HG03457 (cell line): ENCODE data around the gene CALML3.
"Not testable (repeated sequence)": the region's sequence is repeated elsewhere in the genome, so short reads cannot be mapped to it uniquely, and the experiment has no call there.

Source experiments
- ATAC-seq: cut with Tn5 transposase; IDR thresholded peaks from one replicate; pipeline ENCODE4 v1.9.1; 2021; ENCODE audit warnings: moderate number of reproducible peaks; ENCODE audit not compliant: unreplicated experiment

CALML3 gene

DNA sequence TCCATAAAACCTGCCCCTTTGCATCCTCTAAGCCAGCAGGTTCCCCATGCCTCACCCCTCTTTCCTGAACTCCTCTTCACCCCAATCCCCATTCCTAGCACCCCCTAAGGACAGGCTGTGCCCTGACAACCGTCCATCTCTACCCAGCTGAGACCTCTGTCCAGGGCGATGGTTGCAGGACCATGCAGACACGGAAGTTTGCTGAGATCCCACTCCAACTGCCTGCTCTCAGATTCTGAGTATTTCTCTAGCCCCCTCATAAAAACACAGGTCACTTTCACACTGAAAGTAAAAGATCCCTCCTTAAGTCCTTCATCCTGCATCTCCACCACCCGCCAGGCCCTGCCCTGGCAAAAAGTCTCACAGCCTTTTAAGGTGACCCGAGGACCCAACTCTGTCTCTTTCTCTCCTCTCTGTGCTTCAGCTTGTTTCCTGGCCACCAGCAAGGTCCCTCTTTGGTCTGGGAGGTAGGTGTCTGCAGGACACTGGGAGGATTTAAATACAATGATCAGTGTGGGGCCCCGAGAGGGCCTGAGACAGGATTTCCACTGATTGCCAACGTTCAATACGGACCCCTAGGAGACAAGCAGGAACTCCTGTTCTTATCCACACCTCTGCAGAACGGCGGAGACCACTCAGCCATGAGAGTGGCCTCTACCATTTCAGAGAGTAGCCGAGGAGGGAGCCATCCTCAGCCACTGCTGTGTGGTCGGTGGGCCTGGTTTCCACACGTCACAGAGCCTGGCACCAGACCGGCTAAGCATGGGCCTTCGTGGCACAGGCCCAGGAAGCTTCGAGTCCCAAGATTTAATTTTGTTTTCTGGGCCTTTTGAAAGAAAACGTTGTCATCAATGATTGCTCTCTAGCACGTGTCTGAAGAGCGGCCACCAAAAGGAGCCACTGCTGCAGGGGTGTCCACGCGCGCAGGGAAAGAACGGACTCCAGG lies 27.9 kb downstream of the CALML3 start:
- ATAC-seq: no peak

DNA sequence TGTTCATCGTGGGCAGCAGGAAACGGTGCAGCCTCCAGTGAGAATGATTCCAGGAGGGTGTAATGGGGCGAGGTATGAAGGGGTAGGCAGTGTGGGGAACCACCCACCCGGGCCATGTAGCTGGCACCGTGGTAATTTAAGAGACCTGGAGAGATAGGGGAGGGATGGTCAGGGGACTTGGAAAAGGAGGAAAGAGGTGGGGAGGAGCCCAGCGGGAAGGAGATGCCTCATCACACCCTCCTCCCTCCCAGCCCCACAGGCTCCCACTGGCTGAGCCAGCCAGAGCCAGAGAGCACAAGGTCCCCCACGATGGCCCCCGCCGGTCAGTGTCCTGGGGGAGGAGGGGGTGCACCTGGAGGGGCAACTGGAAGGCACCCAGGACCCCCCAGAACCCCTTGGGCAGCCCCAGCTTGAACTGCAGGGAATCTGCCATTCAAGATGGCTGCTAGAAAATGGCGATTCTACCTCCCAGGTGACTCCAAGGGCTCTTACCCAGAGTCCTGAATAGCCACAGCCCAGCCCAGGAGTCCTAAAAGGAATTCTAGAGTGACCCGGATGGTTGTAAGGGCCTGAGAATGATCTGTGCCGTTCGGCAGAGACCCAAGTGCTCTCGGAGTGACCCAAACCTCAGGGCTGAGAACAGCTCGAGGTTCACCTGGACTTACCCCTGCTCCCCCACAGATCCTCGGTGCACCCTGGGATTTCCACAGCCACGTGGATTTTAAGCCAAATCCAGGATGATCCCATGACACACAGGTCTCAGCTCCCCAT lies 28.8 kb downstream of the CALML3 start:
- no peak for ATAC-seq

DNA sequence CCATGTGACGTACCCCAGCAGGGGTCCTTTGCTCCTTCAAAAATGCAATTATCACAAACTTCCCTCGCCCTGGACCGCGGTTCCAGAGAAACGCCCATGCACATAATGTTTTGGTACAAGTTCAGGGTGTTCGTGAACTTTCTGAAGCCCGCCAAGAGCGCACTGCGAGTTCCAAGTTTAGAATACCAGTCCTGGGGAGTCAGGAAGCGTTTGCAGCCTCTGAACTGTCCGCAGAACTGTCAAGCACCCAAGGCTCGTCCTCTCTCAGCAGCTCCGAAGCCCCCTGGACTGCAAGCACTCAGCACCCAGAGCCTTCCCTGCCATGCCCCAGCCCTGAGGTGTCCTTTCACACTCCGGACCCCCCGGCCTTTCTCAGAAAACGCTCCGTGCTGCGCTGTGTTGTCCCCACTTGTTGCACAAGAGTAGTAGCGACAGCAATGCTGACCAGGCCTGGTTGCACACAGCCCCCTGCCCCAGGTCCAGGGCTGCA lies 30.3 kb downstream of the CALML3 start:
- no peak for ATAC-seq

DNA sequence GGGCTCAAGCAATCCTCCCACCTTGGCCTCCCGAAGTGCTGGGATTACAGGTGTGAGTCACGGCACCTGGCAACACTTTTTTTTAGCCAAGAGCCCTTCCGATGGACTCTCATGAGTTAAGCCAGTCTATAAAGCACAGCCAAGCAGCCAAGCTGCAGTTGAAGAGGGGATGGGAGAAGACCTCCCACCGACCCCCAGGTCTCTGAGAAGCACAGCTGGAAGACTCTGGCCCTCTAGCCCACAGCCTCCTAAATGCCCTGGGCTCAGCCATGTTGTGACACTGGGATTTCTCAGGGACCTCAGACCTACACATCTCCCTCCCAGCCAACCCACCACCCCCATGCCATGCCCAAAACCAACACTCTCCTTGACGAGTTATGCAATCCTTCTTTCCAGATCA lies 31.1 kb downstream of the CALML3 start:
- no peak for ATAC-seq

DNA sequence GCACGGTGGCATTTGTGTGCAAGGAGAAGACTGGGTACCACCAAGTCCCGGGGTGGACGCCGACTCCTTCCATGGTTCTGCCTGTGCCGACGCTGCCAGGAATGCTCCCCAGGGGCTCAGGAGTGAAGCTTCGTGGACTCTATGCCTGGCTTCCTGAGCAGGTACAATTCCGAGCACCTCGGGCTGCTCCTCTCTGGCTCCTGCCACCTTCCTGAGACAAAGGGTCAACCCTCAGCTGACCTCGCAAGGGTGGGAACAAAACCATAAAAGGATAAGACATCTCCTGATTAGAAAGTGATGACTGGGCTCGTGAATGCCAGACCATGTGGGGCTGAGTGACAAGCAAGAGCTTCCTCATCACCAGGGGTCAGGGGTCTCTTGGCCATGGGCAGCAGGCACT lies 31.8 kb downstream of the CALML3 start:
- no peak for ATAC-seq

DNA sequence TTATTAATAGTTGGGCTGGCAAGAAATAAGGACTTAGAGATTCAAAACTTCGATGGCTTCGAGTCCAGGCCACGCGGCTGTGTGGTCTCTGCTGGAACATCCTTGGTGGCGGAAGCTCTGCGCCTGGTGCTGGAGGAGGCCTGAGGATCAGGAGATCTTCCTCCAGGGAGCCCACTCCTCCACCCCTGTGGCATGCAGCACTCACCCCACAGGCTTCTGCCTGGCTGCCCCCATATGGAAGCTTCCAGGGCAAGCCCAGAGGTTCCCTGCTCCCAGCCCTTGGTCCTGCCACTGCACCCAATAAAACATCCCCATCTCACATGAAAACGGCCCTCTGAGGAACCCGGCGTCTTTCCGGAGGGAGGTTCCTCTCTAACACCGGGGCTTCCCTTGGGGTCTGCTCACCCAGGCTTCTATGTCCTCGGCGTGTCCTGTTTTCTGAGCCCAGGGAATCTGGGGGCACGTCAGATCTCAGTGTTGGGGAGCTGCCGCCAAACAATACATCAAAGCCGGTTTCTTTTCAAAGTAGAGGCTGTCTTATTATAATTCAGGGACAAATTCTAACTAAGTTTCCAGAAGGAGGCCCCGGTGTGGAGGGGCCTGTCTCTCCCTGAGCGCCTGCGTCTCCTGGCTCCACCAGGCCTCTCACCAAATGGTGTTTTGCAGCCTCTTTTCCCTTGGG lies 32.4 kb downstream of the CALML3 start:
- no peak for ATAC-seq

DNA sequence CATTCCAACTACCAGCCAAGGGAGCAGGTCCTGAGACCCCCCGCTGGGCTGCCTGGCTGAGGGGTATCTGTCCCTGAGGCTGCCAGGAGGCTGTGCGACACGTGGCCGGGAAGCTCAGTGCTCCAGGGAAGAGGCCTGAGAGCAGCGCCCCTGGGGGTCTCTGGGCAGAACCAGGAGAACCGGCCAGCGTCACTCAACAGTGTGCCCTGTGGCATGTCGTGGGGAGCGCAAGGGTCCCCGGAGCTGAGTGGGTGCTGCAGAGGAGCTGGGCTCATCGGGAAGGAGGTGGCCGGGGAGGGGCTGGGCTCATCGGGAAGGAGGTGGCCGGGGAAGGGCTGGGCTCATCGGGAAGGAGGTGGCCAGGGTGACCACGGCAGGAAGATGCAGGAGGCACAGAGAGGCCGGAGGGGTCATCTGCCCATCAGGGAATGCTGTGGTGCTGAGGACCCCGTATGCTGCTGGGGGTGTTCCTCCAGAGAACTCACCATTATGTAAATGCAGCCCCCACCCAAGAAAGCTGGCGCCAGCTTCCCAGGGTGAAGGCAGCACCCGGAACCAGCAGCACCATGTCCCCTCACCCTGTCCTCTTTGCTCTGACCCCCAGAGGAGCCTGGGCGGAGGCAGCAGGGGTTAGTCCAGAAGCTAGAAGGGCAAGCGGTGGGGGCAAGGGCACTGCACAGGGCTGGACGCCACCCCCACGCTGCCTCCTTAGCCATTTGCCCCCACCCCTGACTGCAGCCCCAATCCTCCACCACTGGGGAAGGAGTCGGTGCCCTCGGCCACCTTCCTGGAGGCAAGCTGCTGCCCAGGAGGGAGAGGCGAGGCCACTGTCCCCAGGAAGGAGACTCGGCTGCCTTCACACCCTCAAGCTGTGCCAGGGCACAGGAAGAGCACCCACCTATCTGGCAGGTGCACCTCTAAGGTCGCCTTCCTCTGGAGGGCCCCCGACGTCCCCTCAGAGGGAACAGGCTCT lies 33.3 kb downstream of the CALML3 start:
- no peak for ATAC-seq

DNA sequence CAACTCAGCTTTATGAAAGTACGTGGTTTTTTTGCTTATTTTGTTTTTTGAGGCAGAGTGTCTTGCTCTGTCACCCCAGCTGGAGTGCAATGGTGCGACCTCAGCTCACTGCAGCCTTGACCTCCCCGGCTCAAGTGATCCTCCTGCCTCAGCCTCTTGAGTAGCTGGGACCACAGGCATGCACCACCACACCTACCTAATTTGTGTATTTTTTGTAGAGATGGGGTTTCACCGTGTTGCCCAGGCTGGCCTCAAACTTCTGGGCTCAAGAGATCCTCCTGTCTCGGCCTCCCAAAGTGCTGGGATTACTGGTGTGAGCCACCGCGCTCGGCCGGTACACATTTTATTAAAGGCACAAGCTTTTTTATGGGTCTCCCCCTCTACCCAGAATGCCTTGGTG lies 34.3 kb downstream of the CALML3 start:
- ATAC-seq: not testable (repeated sequence)

DNA sequence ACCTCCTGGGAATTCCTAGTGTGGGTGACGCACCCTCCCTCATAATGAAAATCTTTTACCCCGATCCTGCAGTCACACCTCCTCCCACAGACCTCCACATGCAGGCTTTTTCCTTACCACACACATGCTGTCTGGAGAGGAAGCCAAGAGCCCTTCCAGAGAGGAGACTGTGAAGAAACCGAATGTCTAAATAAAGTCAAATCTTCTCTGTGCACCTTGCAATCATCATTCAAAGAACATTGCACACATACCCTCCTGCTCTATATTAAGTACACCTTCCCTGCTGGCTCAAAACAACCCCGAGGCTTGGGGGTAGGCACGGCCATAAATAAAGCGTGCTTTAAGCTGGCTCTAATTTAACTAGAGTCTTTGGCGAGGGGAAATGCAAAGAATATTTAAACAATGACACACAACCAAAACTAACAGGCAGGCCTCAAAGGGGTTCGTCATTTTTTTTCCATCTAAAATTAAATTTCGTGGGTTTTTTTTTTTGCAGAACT lies 34.9 kb downstream of the CALML3 start:
- no peak for ATAC-seq

DNA sequence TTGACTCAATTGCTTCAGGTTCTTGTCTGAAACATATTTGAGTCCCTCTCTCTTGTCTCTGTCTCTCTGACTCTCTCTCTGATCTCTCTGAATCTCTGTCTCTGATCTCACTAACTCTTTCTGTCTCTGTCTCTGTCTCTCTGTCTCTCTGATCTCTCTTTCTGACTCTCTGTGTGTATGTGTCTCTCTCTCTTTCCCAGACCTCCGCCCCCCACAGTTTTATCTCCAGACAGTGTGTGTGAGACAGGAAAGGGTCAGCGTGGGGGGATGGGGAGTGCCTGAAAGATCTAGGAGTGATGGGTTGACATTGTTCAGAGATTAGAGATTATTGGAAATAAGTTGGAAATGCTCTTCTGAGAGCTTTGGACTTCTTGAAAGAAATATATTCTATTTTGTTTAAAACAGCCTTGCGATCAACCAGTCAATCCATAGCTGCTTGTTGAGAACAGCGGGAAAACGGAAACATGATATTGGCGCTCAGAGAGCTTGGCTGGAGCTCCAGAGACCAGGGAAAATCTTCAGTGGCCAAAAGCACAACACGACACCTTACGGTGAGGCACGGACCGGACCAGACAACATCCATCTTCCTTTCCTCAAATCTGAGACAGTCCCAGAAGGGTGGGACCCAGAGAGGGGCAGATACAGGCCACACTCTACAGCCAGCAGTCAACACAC lies 35.5 kb downstream of the CALML3 start:
- no peak for ATAC-seq

DNA sequence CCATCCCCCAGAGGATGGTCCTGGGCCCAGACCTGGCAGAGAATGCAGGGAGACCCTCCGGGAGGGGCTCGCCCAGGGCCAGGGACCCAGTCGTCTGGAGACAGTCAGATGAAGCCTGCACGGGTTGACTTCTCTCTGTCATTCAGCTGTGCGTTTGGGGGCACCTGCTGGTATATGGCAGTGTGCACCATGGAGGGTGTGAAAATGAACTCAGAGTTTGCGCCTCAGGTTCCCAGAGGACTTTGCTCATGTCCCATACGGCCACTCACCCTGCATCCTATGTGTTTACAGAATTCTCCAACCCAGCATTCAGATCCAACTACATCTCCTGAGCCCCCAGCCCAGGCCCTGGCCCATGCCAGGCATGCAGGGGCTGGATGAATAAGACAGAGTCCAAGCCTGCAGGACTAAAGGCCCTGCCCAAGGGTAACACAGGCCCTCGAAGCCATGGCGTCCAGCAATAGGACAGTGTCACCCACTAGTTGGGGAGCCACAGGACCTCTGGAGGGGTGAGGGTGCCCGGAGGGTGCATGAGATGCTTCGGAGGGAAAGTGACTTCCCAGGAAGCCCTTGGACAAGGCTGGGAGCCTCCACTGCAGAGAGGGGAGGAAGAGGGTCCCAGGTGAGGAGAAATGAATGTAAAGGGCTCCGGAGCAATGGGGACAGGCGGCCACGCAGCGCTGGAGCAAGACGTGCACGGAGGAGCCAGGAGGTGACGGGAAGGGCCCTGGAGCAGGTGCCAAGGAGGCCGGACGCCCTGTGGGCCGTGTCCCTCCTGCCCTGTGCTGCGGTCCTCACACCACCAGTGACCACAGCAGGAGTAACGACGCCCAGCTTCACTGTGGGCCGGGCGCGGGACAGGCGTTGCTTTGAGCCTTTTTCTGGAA lies 36.3 kb downstream of the CALML3 start:
- ATAC-seq: no peak

DNA sequence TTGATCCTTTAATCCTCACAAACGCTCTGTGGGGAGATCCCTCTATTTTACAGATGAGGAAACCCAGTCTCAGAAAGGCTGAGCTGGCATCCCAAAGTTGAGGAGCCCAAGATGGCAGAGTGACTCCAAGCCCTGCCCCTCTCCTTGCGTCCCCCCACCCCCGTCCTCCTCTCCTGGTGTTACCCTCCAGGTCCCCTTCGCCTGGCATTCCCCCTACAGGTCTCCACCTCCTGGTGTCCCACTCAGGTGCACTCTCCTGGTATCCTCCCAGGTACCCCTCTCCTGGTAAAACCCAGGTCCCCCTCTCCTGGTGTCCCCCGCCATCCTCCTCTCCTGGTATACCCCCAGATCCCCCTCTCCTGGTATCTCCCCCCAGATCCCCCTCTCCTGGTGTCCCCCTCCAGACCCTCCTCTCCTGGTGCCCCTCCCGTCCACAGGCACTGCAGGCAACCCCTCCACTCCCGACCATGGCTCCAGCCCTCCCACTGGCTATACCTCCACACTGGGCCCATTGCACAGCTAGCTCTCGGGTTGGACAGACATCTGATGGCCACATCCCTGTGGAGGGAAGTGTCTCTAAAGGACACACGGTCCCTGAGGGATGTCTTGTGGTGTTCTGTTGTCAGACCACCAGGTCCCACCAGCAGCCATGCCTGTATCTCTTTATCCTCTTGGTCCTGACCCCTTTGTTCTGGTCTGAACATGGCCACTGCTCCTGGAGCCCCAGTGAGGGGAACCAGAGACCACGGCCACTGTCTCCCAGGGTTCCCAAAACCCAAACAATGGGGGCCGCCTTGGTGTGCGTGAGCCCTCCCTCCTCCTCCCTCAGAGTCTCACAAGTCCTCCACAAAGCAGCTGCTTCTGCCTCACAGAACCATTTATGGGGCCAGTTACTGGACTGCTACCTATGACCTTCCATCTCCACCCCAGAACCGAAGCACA lies 37.2 kb downstream of the CALML3 start:
- no peak for ATAC-seq

DNA sequence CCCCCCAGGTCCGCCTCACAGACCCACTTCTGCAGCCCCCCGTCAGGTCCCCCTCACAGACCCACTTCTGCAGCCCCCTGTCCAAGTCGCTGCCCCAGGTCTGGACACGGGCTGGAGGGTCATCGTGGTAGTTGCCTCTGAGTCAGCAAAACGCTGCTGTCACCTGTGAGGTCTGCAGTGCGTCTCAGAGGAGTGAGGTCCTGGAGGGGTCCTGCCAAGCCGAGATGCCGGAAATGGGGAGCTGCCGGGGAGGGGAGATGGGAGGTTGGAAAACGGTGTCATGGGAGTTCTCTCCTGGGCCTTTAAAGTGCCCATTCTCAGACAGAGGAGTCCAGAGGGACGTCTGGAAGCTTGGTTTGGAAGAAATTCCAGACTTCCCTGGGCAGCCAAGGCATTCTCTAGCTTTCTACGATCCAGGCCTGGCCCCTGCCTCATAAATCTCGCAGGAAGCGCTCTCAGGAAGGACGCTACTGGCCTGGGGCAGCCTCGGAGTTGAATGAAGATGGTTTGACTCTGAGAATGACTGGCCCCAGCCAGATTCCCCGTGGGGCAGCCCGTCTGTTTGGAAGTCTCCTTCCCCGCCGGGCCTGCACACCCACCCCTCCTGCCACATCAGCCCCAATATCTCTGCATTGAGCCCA lies 38.7 kb downstream of the CALML3 start:
- no peak for ATAC-seq

DNA sequence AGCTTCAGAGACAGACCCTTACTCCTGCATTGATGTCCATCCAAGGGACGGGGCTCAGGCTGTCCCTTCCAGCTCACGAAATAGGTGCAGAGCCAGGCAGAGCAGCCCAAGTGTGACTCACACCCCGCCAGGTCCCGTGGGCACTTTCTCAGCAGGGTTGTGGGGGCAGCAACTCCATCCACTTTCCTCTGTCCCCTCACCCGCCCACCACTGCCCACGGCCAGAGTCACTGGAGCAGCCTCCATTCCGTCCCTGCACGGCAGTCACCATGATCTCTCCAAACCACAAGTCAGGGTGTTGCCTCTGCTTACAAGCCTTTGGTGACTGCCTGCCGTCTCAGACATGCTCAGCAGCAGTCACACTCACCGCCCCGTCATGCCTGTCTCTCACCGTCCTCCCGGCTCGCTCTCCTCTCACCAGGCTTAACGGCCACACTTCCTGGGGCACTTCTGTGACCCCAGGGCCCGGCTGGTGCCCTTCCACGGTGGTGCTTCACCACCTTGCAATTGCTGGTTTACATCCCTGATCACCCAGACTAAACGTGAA lies 39.3 kb downstream of the CALML3 start:
- no peak for ATAC-seq

DNA sequence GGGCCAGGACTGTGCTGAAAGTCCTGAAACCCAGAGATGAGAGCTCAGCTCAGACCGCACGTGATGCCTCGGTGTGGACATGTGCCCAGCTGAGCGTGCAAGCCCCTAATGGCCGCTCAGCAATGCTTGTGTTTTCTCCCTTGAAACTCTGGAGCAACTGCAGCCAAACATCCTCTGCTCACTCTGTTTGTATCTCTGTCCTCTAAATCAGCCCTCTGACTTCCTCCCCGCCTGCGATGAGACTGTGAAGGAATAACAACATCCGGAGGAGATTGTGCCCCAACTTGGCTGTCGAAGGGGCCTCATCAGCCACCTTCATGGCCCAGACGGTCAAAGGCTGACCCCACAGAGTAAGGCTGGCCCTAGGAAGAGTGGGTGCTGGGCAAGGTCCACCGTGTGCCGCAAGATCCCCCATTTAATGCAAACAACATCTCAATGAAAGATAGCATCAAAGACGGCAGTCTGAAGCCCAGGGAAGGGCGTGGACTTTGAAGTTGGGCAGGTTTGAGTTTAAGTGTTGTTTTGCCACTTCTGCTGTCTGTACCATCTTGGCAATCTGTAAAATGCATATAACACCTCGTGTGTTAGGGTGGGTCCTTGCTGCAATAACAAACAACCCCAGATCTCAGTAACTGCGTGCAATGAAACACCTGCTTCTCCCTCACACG lies 39.9 kb downstream of the CALML3 start:
- ATAC-seq: no peak

DNA sequence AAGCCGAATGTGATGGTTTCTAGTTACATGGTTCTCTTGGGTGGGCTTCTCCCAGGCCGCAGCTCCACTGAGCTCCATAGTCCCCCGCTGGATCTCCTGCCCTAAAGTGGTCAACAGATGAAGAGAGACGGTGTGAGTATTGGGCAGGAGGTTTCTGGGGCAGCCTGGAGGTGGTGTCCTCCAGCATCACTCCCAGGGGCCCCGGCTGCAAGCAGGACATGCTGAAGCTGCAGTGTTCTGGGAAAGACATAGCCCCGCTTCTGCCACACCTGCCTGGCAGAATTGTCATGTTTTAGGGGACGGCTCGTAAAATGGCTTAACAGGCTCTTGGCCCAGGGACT lies 40.4 kb downstream of the CALML3 start:
- ATAC-seq: no peak
